Measurements from ENCODE around the gene DPY19L1. TPM values are rescaled to one million over a fixed set of nuclear protein-coding genes. Genes with fewer than 3 reads are reported as not detected.

Gene DPY19L1
- total RNA-seq, 4 donors from 2014 or later: 14.3 to 20.0 (median 19.9) TPM

DNA sequence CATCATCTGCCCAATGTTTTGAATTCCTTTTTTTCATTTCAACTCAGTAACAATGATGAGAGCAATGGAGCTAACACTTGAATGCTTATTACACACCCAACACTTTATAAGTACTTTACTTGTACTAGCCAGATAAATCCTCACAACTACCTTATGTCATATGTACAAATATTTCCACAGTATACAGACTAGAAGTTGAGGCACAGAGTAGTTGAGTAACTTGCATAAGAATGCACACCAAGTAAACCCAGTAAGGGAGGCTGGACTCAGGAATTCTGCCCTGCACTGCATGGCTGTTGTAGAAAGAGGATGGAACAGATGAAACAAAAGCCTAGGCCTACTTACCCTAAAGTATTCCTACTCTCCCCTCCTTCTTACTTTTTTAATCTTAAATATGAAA is 15.8 kb downstream of the DPY19L1 start:
- DNase-seq (ENCODE audit: low spot score) (no peak), ATAC-seq (ENCODE audit: low FRiP score) (no peak)
- TF ChIP-seq, protein P1, sequence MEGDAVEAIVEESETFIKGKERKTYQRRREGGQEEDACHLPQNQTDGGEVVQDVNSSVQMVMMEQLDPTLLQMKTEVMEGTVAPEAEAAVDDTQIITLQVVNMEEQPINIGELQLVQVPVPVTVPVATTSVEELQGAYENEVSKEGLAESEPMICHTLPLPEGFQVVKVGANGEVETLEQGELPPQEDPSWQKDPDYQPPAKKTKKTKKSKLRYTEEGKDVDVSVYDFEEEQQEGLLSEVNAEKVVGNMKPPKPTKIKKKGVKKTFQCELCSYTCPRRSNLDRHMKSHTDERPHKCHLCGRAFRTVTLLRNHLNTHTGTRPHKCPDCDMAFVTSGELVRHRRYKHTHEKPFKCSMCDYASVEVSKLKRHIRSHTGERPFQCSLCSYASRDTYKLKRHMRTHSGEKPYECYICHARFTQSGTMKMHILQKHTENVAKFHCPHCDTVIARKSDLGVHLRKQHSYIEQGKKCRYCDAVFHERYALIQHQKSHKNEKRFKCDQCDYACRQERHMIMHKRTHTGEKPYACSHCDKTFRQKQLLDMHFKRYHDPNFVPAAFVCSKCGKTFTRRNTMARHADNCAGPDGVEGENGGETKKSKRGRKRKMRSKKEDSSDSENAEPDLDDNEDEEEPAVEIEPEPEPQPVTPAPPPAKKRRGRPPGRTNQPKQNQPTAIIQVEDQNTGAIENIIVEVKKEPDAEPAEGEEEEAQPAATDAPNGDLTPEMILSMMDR (IDR thresholded peaks at IDR 0.05): no peak

DNA sequence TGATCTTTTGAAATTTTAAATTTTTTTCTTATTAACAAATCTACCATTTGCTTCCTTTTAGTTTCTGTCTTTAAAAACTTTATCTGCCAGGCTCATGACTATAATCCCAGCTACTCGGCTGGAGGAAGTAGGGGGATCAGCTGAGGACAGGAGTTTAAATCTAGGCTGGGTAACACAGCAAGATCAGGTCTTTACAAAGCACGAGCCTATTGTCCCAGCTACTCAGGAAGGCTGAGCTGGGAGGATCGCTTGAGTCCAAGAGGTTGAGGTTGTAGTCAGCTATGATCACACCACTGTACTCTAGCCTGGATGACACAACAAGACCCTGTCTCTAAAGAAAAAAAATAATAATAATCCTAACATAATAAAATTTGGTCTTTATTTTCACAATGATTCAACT is 17.5 kb downstream of the DPY19L1 start:
- TF ChIP-seq, protein P1 (IDR thresholded peaks at IDR 0.05): no peak
- DNase-seq (ENCODE audit: low spot score): no peak
- no peak for ATAC-seq (ENCODE audit: low FRiP score)

DNA sequence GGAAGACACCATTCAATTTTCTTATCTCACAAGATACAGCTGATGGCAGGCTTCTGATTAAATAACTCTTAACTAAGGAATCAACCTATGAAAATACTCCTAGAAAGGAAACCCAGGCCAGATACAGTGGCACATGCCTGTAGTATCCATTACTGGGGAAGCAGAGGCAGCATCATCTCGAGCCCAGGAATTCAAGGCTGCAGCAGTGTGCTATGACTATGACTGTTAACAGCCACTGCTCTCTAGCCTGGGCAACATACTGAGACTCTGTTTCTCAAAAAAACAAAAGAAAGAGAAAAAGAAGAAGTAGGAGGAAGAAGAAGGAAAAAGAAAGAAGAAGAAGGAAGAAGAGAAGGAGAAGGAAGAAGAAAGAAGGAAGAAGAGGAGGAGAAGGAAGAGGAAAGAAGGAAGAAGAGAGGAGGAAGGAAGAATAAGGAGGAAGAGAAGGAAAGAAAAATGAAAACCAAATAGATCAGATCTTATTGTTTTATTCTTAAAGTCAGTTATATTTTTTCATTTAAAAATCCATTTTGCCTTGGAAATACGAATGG is 18.0 kb downstream of the DPY19L1 start:
- DNase-seq (ENCODE audit: low spot score): no peak
- TF ChIP-seq, protein P1 (IDR thresholded peaks at IDR 0.05): no peak
- no peak for ATAC-seq (ENCODE audit: low FRiP score)

DNA sequence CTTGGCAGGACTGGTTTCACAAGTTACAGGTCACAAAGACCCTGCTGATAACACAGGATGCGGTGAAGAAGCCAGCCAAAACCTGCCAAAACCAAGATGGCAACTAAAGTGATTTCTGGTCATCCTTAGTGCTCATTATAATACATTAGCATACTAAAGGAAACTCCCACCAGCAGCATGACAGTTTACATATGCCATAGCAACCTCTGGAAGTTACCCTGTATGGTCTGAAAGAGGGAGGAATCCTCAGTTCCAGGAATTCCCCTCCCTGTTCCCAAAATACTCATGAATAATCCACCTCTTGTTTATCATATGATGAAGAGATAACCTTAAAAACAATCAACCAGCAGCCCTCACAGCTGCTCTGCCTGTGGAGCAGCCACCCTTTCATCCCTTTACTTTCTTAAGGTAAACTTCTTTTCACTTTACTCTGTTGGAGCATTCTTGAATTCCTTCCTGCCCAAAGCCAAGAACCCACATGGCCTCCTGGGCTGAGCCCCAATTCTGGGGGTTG is 21.9 kb downstream of the DPY19L1 start:
- TF ChIP-seq, protein P1 (IDR thresholded peaks at IDR 0.05): no peak
- ATAC-seq (ENCODE audit: low FRiP score): no peak
- DNase-seq (ENCODE audit: low spot score): no peak

DNA sequence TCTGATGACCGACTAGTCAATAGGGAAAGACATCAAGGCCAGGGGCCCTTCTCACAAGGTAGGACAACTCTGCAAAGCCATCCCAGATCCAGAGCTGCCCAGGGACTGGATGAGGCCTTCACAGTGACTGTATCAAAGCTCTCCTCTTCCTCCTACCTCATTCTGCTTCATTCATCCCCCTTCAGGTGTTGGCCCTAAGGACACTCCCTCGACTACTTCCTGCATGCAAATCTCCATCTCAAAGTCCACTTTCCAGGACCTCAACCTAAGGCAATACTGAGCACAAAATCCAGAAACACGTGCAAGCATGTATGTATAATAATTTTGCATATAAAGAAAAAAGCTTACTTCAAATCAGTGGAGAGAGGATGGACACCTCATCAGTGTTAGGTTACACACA is 25.1 kb downstream of the DPY19L1 start:
- TF ChIP-seq, protein P1 (IDR thresholded peaks at IDR 0.05): no peak
- ATAC-seq (ENCODE audit: low FRiP score): no peak

DNA sequence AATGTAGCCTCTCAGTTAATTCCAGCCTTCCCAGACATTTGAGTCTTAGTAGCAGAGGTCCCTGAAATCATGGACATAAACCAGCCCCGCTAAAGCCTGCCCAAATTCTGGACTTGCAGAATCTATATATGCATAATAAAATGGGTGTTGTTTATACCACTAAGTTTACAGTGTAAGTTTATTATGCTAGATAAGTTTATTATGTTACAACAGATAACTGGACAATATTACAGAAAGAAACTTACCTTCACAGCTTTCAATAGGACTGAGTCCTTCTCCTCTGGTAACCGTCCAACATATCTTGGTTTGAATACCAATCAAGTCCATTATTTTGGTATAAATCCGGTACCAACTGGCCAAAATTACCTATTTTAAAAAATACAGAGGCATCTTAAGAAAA is 26.2 kb downstream of the DPY19L1 start:
- ATAC-seq (ENCODE audit: low FRiP score) (no peak), DNase-seq (ENCODE audit: low spot score) (no peak)
- TF ChIP-seq, protein P1 (IDR thresholded peaks at IDR 0.05): no peak

More for the DNA sequence above, 25.1 kb downstream of the DPY19L1 start:
- no peak for DNase-seq (ENCODE audit: low spot score)

DNA sequence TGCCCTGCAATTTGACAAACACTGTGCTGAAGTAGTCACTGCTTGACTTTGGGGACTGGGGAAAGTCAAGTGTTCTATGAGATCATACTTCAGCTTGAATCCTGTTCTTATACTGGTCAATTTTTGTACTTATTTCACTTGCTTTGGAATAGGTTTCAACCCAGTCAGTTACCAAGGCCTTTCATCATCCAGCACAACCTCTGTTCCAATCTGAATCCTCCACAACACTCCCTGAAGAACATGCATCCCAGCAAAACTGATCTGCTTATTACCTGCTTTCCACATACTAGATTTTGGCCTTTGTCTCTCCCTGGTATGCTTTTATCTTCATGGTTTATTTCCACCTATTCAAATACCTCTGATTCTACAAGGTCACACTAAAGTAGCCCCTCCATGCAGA is 29.5 kb downstream of the DPY19L1 start:
- no peak for ATAC-seq (ENCODE audit: low FRiP score)
- no peak for DNase-seq (ENCODE audit: low spot score)
- TF ChIP-seq, protein P1 (IDR thresholded peaks at IDR 0.05): no peak

Data from omental fat pad (tissue), 4 donors.